Aorta (tissue), 5 donors: ENCODE data around the gene HBP1. TPM values are rescaled to one million over a fixed set of nuclear protein-coding genes. Genes with fewer than 3 reads are reported as not detected.

Experiments used
- ATAC-seq: fragments of 200-7000 bp; cut with Tn5 transposase; one replicate; pipeline ENCODE4 v1.9.1; 2022; ENCODE audit warnings: moderate library complexity; ENCODE audit not compliant: low FRiP score
- DNase-seq, 2 donors: peaks; one replicate each; pipeline ENCODE4 v3.0.0-alpha.2; 2020
- H3K27ac ChIP-seq, 2 donors: one replicate each; pipeline ENCODE4 v1.5.1; 2013; ENCODE audit warnings: low read length in 2 of 2, mild to moderate bottlenecking in 2 of 2, moderate library complexity in 2 of 2, control low read depth in 1 of 2, inconsistent platforms in 1 of 2, low read depth in 1 of 2
- H3K27me3 ChIP-seq, 2 donors: one replicate each; pipeline ENCODE4 v1.6.1; 2013; ENCODE audit warnings: control low read depth in 1 of 2, low read length in 1 of 2, mild to moderate bottlenecking in 1 of 2, moderate library complexity in 1 of 2; ENCODE audit not compliant: insufficient read depth in 2 of 2, control insufficient read depth in 1 of 2
- H3K36me3 ChIP-seq, 2 donors: one replicate each; pipeline ENCODE4 v1.6.1; 2013; ENCODE audit warnings: control low read depth in 1 of 2, low read length in 1 of 2, mild to moderate bottlenecking in 1 of 2; ENCODE audit not compliant: insufficient read depth in 2 of 2, control insufficient read depth in 1 of 2
- H3K4me1 ChIP-seq, 2 donors: one replicate each; pipeline ENCODE4 v1.6.1; 2013; ENCODE audit warnings: low read length in 2 of 2, control low read depth in 1 of 2, mild to moderate bottlenecking in 1 of 2, moderate library complexity in 1 of 2; ENCODE audit not compliant: insufficient read depth in 2 of 2, control insufficient read depth in 1 of 2
- H3K4me3 ChIP-seq, 2 donors: one replicate each; pipeline ENCODE4 v1.5.1; 2013; ENCODE audit warnings: low read length in 2 of 2, control low read depth in 1 of 2, mild to moderate bottlenecking in 1 of 2
- H3K9me3 ChIP-seq: one replicate; pipeline ENCODE4 v1.6.1; 2013; ENCODE audit warnings: mild to moderate bottlenecking, low read length; ENCODE audit not compliant: control insufficient read depth
- WGBS, 2 donors: extraction: QIAGEN DNeasy Blood & Tissue Kit; methylation state at CpG; one replicate each; pipeline ENCODE4 v1.1.7; 2013; 5-methylcytosine and 5-hydroxymethylcytosine counted together
- intact Hi-C, 2 donors: fragments of 100-400 bp; cut with DNase I; formaldehyde crosslinking; loops; one replicate each; pipeline versions ENCODE4 v1.14.2 to v1.15.0; 2022
- polyA plus RNA-seq, 2 donors: library from polyadenylated mRNA; stranded (reverse); fragments of 200-250 nt; gene quantifications; one replicate each; pipeline ENCODE4 v1.2.3, GENCODE V29; 2013
- total RNA-seq, 2 donors: library from RNA; stranded (reverse); fragmentation: NEBNext Ultra II Directional; extraction: Animal tissue kit (Norgen Biotek cat#: 25700); gene quantifications; one replicate each; pipeline ENCODE4 v1.2.1, GENCODE V29; 2021
- donor health status: healthy with polysubstance abuse.
- donor health status: Bipolar disorder and iron deficiency.
- donor health status: DM: no; HTN: no; CAD: no.
- donor health status: DM: no; HTN: no; CAD: no.
- donor health status: DM: yes; HTN: yes; CAD: no.

HBP1 gene
- total and polyA plus RNA-seq, 4 donors, result 45.5 to 78.7 (median 57.9) TPM

- Histone ChIP-seq H3K27me3 (no peaks in the 10 kb centered on the region), H3K4me3 (no peak overlapping the region), H3K27ac (no peak overlapping the region), H3K9me3 (no peaks in the 10 kb centered on the region), H3K4me1 (no peaks in the 10 kb centered on the region), H3K36me3 (peaks cover 0 to 5% of the 10 kb centered on the region in 2 donors)
- no peak for ATAC-seq
- 88 to 89% methylated on average over 2 of the region's 2 CpGs for WGBS, 2 donors
- intact Hi-C loops, result no loop called here
- no peak for DNase-seq
These were observed 19.0 kb downstream of the HBP1 start for GRCh38 chr7:107187774-107188173.

- peaks cover 0 to 2% of the 10 kb centered on the region in 2 donors for H3K36me3 ChIP-seq
These were observed 21.3 kb downstream of the HBP1 start for GRCh38 chr7:107190090-107190489.

GRCh38 chr7:107194052-107194451 lies 25.2 kb downstream of the HBP1 start:
- H3K27me3 ChIP-seq, result no peaks in the 10 kb centered on the region
- no peak overlapping the region for H3K4me3 ChIP-seq
- H3K9me3 ChIP-seq, result no peaks in the 10 kb centered on the region
- 50 to 51% methylated on average over 1 of the region's 1 CpG for WGBS, 2 donors
- H3K4me1 ChIP-seq, result no peaks in the 10 kb centered on the region
- H3K27ac ChIP-seq, result no peak overlapping the region
- no peak for ATAC-seq
- intact Hi-C loops, result loop anchor here in 1 of 2 donors (10.0 kb wide), 1 partner anchor 371 kb away; the partner anchor contains the start of genes COG5 and DUS4L
- H3K36me3 ChIP-seq, result peaks cover 0 to 4% of the 10 kb centered on the region in 2 donors
- DNase-seq, result no peak

More at GRCh38 chr7:107190090-107190489, 21.3 kb downstream of the HBP1 start:
- H3K27ac ChIP-seq, result no peak overlapping the region
- ATAC-seq (no peak), DNase-seq (no peak)
- no peaks in the 10 kb centered on the region for H3K9me3 ChIP-seq
- H3K27me3 ChIP-seq, result no peaks in the 10 kb centered on the region
- no peak overlapping the region for H3K4me3 ChIP-seq
- intact Hi-C loops, result loop anchor here in 1 of 2 donors (10.0 kb wide), 1 partner anchor 375 kb away; the partner anchor contains the start of genes COG5 and DUS4L
- no peaks in the 10 kb centered on the region for H3K4me1 ChIP-seq
- WGBS, 2 donors, result 94 to 96% methylated on average over 2 of the region's 2 CpGs

- 91 to 92% methylated on average over 10 of the region's 10 CpGs for WGBS, 2 donors
- H3K9me3 ChIP-seq, result no peaks in the 10 kb centered on the region
- H3K4me3 ChIP-seq, result no peak overlapping the region
- no peaks in the 10 kb centered on the region for H3K4me1 ChIP-seq
- DNase-seq, result no peak
- intact Hi-C loops, result loop anchor here in 1 of 2 donors (10.0 kb wide), 1 partner anchor 368 kb away; the partner anchor contains the start of genes COG5 and DUS4L
- no peaks in the 10 kb centered on the region for H3K27me3 ChIP-seq
- no peak for ATAC-seq
- no peak overlapping the region for H3K27ac ChIP-seq
- H3K36me3 ChIP-seq, result peaks cover 2 to 3% of the 10 kb centered on the region in 2 donors
These were observed 28.2 kb downstream of the HBP1 start for GRCh38 chr7:107196834-107197610.

GRCh38 chr7:107201795-107202450 lies 33.1 kb downstream of the HBP1 start:
- no peak overlapping the region for H3K4me3 ChIP-seq
- H3K4me1 ChIP-seq, result no peaks in the 10 kb centered on the region
- no peak overlapping the region for H3K27ac ChIP-seq
- no peak for DNase-seq
- H3K36me3 ChIP-seq, result peaks cover 3 to 8% of the 10 kb centered on the region in 2 donors
- no peaks in the 10 kb centered on the region for H3K27me3 ChIP-seq
- intact Hi-C loops, result loop anchor here (10.0 kb wide), 1 partner anchor 523 kb away; no protein-coding TSS in a partner anchor
- no peaks in the 10 kb centered on the region for H3K9me3 ChIP-seq
- peak; percentile 54 for ATAC-seq
- whole genome bisulfite sequencing, 2 donors, result 52 to 56% methylated on average over 4 of the region's 4 CpGs

- ATAC-seq (no peak), DNase-seq (no peak)
- Histone ChIP-seq H3K27ac (no peak overlapping the region), H3K27me3 (no peaks in the 10 kb centered on the region), H3K9me3 (no peaks in the 10 kb centered on the region), H3K4me1 (no peaks in the 10 kb centered on the region), H3K36me3 (peaks cover 3 to 6% of the 10 kb centered on the region in 2 donors), H3K4me3 (no peak overlapping the region)
- intact Hi-C loops, result loop anchor here (10.0 kb wide), 1 partner anchor 521 kb away; no protein-coding TSS in a partner anchor
- 87 to 89% methylated on average over 7 of the region's 7 CpGs for WGBS, 2 donors
These were observed 34.8 kb downstream of the HBP1 start for GRCh38 chr7:107203607-107204006.

GRCh38 chr7:107206136-107206535 lies 37.3 kb downstream of the HBP1 start:
- Histone ChIP-seq H3K27me3 (no peaks in the 10 kb centered on the region), H3K27ac (no peak overlapping the region), H3K36me3 (peaks cover 0 to 6% of the 10 kb centered on the region in 2 donors), H3K9me3 (no peaks in the 10 kb centered on the region), H3K4me1 (no peaks in the 10 kb centered on the region), H3K4me3 (no peak overlapping the region)
- 94 to 99% methylated on average over 6 of the region's 6 CpGs for WGBS, 2 donors
- intact Hi-C loops, result loop anchor here (10.0 kb wide), 1 partner anchor 519 kb away; no protein-coding TSS in a partner anchor
- ATAC-seq, result no peak
- DNase-seq, result no peak

- intact Hi-C loops, result loop anchor here (10.0 kb wide), 1 partner anchor 518 kb away; no protein-coding TSS in a partner anchor
- H3K27ac ChIP-seq, result no peak overlapping the region
- peaks cover 0 to 6% of the 10 kb centered on the region in 2 donors for H3K36me3 ChIP-seq
These were observed 37.9 kb downstream of the HBP1 start for GRCh38 chr7:107206706-107207105.

More at GRCh38 chr7:107206706-107207105, 37.9 kb downstream of the HBP1 start:
- no peaks in the 10 kb centered on the region for H3K4me1 ChIP-seq
- DNase-seq (no peak), ATAC-seq (no peak)
- H3K9me3 ChIP-seq, result no peaks in the 10 kb centered on the region
- WGBS, 2 donors, result 44 to 51% methylated on average over 3 of the region's 3 CpGs
- no peaks in the 10 kb centered on the region for H3K27me3 ChIP-seq
- H3K4me3 ChIP-seq, result no peak overlapping the region
